IPS-18c (cell line): ENCODE results near the gene CTF1.
A peak's percentile ranks its signal among the peaks of the same experiment; 100 is the strongest.
"Not testable (repeated sequence)": the region's sequence is repeated elsewhere in the genome, so short reads cannot be mapped to it uniquely, and the experiment has no call there.

Experiments used
- H3K4me3 ChIP-seq: 2 replicates; pipeline ENCODE4 v1.7.0; 2013; ENCODE audit warnings: low read depth, mild to moderate bottlenecking, low read length, moderate library complexity; ENCODE audit not compliant: insufficient read depth
- H3K9me3 ChIP-seq: one replicate; pipeline ENCODE4 v1.6.1; 2013; ENCODE audit warnings: mild to moderate bottlenecking, low read length, moderate library complexity; ENCODE audit not compliant: control insufficient read depth, insufficient read depth

CTF1 gene

DNA sequence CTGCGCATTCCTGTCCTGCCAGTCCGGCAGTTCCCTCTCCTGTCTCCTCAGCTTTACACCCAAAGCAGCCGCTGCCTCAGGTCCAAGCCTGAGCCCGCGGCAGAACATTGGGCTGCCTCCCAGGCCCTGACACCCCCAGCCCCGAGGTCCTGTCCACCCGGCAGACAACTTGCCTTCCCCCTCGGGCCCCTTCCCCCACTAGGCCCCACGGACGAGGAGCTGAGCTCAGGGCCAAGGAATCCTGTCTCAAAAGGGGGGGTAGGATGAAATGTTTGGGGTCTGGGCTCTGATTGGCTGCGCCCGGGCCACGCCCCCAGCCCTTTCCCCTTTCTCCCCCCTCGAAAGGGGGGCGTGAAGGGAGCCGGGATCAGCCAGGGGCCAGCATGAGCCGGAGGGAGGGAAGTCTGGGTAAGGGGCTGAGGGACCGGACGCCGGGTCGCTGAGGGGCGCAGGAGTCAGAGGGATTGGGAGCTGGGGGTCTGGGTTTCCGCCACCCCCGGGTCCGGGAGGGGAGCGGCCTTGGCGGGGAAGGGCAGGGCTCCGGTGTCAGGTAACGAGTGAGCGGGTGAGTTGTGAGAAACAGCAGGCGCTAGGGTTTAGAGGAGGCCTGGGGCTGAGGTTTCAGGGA lies at the start of gene CTF1:
Gene CTF1 (plus strand): TSS at position 354 of the 628 bp plus-strand sequence. CDS start 30 bp downstream, at position 384.
- Histone ChIP-seq H3K9me3 (no peaks in the 10 kb centered on the region), H3K4me3 (peak within 1 kb of the TSS; percentile 85)

DNA sequence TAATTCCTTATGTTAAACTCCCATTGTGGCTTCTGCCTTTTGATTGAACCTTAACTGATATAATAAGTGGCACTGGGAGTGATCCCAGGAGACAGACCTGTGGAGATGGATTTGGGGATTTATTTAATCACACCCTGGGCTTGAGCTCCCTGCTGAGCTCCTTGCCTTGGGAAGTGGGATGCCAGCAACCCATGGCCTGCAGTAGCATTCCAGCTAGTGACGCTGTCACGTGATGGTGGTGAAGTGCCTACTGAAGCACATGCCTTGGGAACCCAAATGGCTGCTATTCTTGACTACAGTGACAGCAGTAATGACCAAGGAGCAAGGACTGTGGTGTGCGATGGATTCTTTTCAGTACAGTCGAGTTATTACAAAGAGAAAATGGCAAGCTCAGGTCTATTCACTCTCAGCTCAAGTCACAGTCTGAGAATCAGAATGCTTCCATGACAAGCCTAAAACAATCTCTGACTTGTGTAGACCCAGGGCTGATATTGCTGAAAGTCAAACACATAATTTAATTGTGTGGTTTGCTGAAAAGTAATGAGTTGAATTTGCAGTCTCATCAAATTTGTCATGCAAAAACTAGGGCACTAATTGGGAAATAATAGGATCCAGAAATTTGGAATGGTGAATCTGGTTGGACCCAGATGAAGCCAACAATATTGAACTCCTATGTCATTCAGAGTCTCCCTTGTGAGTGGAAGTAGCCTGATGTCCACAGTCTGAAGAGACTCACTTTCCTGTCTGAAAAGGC lies 49.6 kb upstream of the CTF1 start:
- no peak overlapping the region for H3K4me3 ChIP-seq
- H3K9me3 ChIP-seq, result no peaks in the 10 kb centered on the region

DNA sequence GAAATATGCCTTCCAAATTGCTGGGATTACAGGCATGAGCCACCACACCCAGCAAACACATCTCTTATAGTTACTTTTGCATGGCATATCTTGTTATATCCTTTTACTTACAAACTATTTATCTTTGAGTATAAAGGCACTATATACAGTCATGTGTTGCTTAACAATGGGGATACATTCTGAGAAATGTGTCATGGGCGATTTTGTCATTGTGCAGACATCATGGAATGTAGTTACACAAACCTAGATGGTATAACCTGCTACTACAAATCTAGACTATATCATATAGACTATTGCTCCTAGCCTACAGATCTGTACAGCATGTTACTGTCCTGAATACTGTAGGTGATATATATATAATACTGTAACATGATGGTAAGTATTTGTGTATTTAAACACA lies 46.2 kb upstream of the CTF1 start:
- no peak overlapping the region for H3K4me3 ChIP-seq
- H3K9me3 ChIP-seq, result no peaks in the 10 kb centered on the region

GRCh38 chr16:30853758-30854157 lies 42.7 kb upstream of the CTF1 start:
- H3K9me3 ChIP-seq, result no peaks in the 10 kb centered on the region
- no peak overlapping the region for H3K4me3 ChIP-seq

DNA sequence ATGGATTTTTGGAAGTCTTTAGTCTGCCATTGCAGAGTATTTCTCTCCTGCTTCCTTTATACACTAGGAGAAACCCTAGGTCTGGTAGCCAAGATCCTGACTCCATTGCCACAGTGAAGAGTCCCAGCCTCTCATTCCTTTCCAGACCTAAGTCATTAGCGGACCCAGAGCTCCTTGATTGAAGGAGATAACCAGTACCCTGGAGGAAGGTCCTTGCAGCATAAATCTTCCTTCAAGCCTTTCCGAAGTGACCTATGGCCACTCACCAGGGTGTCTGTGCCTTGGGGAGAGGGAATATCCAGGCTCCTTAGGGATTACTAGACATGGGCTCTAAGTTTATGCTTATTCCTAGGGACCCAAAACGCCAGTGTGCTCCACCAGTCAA lies 38.3 kb upstream of the CTF1 start:
- Histone ChIP-seq H3K4me3 (no peak overlapping the region), H3K9me3 (no peaks in the 10 kb centered on the region)

DNA sequence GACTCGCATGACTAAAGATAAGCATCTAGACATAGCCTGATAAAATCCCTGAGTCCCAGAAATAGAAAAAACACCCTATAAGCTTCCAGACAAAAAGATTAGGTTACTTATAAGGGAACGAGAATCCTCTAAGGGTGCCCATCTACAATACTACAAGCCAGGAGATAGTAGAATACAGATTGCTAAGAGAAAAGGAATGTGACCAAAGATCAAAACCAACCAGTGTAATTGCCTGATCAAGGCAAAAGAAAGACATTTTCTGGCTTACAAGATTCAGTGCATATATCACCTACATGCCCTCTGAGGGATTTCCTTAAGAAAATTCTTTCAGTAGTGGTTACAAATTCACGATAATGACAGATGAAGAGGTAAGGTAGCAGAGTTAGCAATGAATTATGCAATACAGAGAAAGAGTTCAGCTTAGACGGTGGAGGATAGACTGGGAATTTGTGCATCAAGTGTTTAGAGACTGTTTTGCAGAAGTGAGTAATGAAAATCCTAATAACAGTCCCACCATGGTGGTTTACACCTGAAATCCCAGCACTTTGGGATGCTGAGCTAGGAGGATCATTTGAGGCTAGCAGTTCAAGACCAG lies 37.5 kb upstream of the CTF1 start:
- no peaks in the 10 kb centered on the region for H3K9me3 ChIP-seq
- H3K4me3 ChIP-seq, result no peak overlapping the region

DNA sequence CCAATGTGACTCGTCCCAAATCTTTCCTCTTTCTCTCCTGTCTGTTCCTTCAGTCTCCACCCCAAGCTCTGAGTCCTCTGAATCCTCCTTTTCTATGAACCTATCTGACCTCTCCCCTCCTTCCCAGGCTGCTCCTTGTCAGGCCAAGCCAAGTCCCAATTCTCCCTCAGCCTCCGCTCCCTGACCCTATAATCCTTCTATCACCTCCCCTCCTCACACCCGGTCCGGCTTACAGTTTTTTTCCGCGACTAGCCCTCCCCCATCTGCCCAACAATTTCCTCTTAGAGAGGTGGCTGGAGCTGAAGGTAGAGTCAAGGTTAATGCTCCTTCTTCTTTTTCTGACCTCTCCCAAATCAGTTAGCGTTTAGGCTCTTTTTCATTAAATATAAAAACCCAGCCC lies 35.7 kb upstream of the CTF1 start:
- H3K4me3 ChIP-seq, H3K9me3 ChIP-seq: not testable (repeated sequence)

- not testable (repeated sequence) for H3K4me3 ChIP-seq, H3K9me3 ChIP-seq
These were observed 33.2 kb upstream of the CTF1 start for GRCh38 chr16:30863178-30863577.

- no peak overlapping the region for H3K4me3 ChIP-seq
- H3K9me3 ChIP-seq, result no peaks in the 10 kb centered on the region
These were observed 30.4 kb upstream of the CTF1 start for GRCh38 chr16:30866031-30866430.

DNA sequence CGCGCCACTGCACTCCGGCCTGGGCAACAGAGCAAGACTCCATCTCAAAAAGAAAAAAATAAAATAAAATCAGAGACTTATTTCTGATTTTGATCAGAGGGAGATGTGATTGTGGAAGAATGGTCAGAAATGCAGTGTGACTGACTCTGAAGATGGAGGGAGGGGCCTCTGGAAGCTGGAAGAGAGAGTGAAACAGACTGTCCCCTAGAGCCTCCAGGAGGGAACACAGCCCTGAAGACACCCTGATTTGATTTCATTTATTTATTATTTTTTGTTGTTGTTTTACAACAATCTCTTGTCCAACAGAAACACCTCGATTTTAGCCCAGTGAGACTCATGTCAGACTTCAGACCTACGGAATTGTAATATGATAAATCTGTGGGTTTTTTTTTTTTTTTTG lies 28.7 kb upstream of the CTF1 start:
- Histone ChIP-seq H3K9me3 (no peaks in the 10 kb centered on the region), H3K4me3 (no peak overlapping the region)

- Histone ChIP-seq H3K9me3 (no peaks in the 10 kb centered on the region), H3K4me3 (no peak overlapping the region)
These were observed 25.5 kb upstream of the CTF1 start for GRCh38 chr16:30870904-30871303.

DNA sequence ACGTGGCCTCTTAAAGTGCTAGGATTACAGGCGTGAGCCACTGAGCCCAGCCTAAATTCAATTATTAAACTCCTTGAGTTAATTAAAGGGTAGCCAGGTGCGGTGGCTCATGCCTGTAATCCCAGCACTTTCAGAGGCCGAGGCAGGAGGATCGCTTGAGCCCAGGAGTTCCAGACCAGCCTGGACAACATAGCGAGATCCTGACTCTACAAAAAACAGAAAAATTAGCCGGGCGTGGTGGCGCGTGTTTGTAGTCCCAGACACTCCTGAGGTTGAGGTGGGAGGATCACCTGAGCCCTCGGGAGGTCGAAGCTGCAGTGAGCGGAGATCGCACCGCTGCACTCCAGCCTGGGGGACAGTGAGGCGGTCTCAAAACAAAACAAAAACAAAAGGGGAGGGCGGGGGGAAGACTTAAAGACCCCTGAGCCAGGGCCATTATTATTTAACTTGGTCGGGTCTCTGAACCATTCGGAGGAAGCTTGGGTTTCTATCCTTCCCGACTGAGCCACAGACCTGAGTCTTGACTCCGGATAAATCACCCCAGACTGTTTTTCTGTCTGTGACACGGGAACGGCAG lies 22.1 kb upstream of the CTF1 start:
- H3K9me3 ChIP-seq, result no peaks in the 10 kb centered on the region
- peak overlapping the region; percentile 86 for H3K4me3 ChIP-seq

GRCh38 chr16:30874821-30875717 lies 21.3 kb upstream of the CTF1 start:
- Histone ChIP-seq H3K9me3 (no peaks in the 10 kb centered on the region), H3K4me3 (peak overlapping the region; percentile 86)

DNA sequence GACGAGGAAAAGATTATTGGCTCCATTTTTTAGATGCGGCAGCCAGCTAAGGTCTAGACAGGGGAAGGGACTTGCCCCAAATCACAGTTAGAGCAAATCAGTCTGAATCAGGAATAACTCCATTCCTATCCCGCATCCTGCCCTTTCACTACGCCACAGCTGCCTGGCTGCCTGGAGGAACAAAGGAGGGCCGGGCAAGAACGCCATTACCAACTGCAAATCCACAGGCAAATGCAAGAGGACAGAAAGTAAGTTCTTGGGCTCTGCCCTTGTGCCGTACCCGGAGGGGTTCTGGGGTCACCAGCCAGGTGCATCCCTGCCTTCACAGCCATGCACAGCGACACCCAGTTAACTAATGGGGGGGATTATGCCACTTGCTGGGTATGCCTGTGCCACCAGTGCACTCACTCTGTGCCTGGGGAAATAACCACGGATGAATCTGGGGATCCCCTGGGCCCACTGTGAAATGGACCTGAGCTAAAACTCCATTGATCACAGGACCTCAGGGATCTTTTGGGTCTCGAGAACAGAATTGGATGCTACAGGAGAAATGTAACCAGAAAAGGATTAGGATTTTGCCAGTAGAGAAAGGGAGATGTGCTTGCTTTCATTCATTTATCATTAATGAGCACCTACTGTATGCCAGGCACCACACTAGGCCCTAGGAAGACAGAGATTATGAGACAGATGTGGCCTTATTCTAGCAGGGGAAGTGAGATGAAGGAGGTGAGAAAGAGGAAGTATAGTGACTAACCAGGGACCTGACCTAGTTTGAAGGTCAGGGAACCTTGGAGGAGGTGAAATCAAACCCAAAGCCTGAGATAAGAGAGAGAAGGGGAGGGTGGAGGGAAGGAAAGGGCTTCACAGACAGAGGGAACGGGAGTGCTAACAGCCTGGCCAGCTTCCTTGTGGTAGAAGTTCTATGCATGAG lies 20.3 kb upstream of the CTF1 start:
- H3K4me3 ChIP-seq, result peak overlapping the region; percentile 86

DNA sequence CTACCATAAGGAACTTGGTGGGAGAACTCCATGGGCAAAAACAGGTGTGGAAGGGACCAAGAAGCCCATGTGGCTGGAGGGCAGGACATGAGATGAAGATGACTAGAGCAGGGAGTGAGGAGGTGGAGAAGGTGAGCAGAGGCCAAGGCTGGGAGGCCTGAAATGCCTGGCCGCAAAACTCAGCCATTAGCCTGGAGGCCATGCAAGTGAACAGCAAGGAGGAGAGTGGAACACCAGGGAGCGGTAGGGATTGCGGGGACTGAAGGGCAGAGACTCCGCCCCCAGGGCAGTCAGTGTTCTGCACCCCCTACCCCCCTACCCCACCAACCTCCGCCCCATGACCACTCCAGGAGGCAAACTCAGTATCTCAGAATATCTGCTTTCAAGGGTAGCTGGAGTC lies 19.5 kb upstream of the CTF1 start:
- peak overlapping the region; percentile 86 for H3K4me3 ChIP-seq
- H3K9me3 ChIP-seq, result no peaks in the 10 kb centered on the region

More for the DNA sequence above, 20.3 kb upstream of the CTF1 start:
- H3K9me3 ChIP-seq, result no peaks in the 10 kb centered on the region
